GM18520 (cell line): ENCODE data around the gene ERAL1.
"Not testable (repeated sequence)": the region's sequence is repeated elsewhere in the genome, so short reads cannot be mapped to it uniquely, and the experiment has no call there.

Source experiments
- ATAC-seq: cut with Tn5 transposase; IDR thresholded peaks from one replicate; pipeline ENCODE4 v1.9.1; 2021; ENCODE audit not compliant: unreplicated experiment

The ERAL1 gene

GRCh38 chr17:28849281-28849680 is 5.5 kb upstream of the ERAL1 start:
- no peak for ATAC-seq

GRCh38 chr17:28853295-28853694 is 1.5 kb upstream of the ERAL1 start:
- ATAC-seq = no peak

- ATAC-seq = no peak
These were observed 492 bp downstream of the ERAL1 start for GRCh38 chr17:28855336-28855679.

- ATAC-seq = no peak
These were observed 1.3 kb downstream of the ERAL1 start for GRCh38 chr17:28856028-28856574.

- no peak for ATAC-seq
These were observed 3.3 kb downstream of the ERAL1 start for GRCh38 chr17:28857905-28858800.

- ATAC-seq = no peak
These were observed 4.1 kb downstream of the ERAL1 start for GRCh38 chr17:28858801-28859355.

GRCh38 chr17:28860363-28860808 is 5.6 kb downstream of the ERAL1 start:
- no peak for ATAC-seq

GRCh38 chr17:28861393-28862203 is 6.8 kb downstream of the ERAL1 start:
- ATAC-seq = no peak

GRCh38 chr17:28862561-28862960 is 7.7 kb downstream of the ERAL1 start:
- ATAC-seq = no peak

- ATAC-seq = no peak
These were observed 9.1 kb downstream of the ERAL1 start for GRCh38 chr17:28863953-28864352.

- no peak for ATAC-seq
These were observed 10.4 kb downstream of the ERAL1 start for GRCh38 chr17:28864991-28865849.

GRCh38 chr17:28865946-28866752 is 11.3 kb downstream of the ERAL1 start:
- peak; percentile 48 for ATAC-seq

GRCh38 chr17:28867276-28867675 is 12.5 kb downstream of the ERAL1 start:
- no peak for ATAC-seq

- peak; percentile 84 for ATAC-seq
These were observed 16.3 kb downstream of the ERAL1 start for GRCh38 chr17:28871056-28871579.

- no peak for ATAC-seq
These were observed 19.0 kb downstream of the ERAL1 start for GRCh38 chr17:28873839-28874238.

- ATAC-seq = no peak
These were observed 19.9 kb downstream of the ERAL1 start for GRCh38 chr17:28874750-28875149.

GRCh38 chr17:28875848-28876550 is 21.2 kb downstream of the ERAL1 start:
- ATAC-seq = no peak

GRCh38 chr17:28877150-28877711 is 22.4 kb downstream of the ERAL1 start:
- not testable (repeated sequence) for ATAC-seq
